Right lung (tissue), 5 donors: ENCODE measurements around the gene ZNF554. TPM values are rescaled to one million over a fixed set of nuclear protein-coding genes. Genes with fewer than 3 reads are reported as not detected.
"Not testable (repeated sequence)": the region's sequence is repeated elsewhere in the genome, so short reads cannot be mapped to it uniquely, and the experiment has no call there.

Source experiments
- DNase-seq, 2 donors: peaks; one replicate each; pipeline ENCODE4 v3.0.0-alpha.2; 2013
- polyA plus RNA-seq, 5 donors: library from polyadenylated mRNA; unstranded; fragments of 120-200 nt; gene quantifications; one replicate each; pipeline versions ENCODE4 v1.2.1 to v1.2.3, GENCODE V29; 2013; ENCODE audit warnings: inconsistent platforms in 1 of 5, low replicate concordance in 1 of 5; ENCODE audit not compliant: insufficient read length in 5 of 5, insufficient read depth in 1 of 5

ZNF554 gene
- polyA plus RNA-seq, 5 donors = 6.8 to 9.1 (median 8.6) TPM

GRCh38 chr19:2806736-2807378 lies 12.8 kb upstream of the ZNF554 start:
- DNase-seq = no peak

- DNase-seq = no peak
Measured at GRCh38 chr19:2807379-2808128, 12.1 kb upstream of the ZNF554 start.

GRCh38 chr19:2808129-2808941 lies 11.3 kb upstream of the ZNF554 start:
- DNase-seq = no peak

GRCh38 chr19:2809387-2810140 lies 10.1 kb upstream of the ZNF554 start:
- DNase-seq = no peak

- DNase-seq = no peak
Measured at GRCh38 chr19:2810141-2811091, 9.3 kb upstream of the ZNF554 start.

- no peak for DNase-seq
Measured at GRCh38 chr19:2811221-2811722, 8.4 kb upstream of the ZNF554 start.

- DNase-seq = no peak
Measured at GRCh38 chr19:2811735-2812413, 7.8 kb upstream of the ZNF554 start.

GRCh38 chr19:2812414-2813234 lies 7.0 kb upstream of the ZNF554 start:
- DNase-seq = no peak

- peak in 1 of 2 donors; percentile 4 for DNase-seq
Measured at GRCh38 chr19:2813235-2814160, 6.2 kb upstream of the ZNF554 start.

- DNase-seq = no peak
Measured at GRCh38 chr19:2814426-2814825, 5.2 kb upstream of the ZNF554 start.

- no peak for DNase-seq
Measured at GRCh38 chr19:2815191-2815614, 4.5 kb upstream of the ZNF554 start.

- DNase-seq = no peak
Measured at GRCh38 chr19:2815923-2816322, 3.7 kb upstream of the ZNF554 start.

GRCh38 chr19:2816641-2817040 lies 3.0 kb upstream of the ZNF554 start:
- no peak for DNase-seq

- DNase-seq = not testable (repeated sequence)
Measured at GRCh38 chr19:2817237-2817829, 2.3 kb upstream of the ZNF554 start.

GRCh38 chr19:2820112-2820702 lies 539 bp downstream of the ZNF554 start:
- DNase-seq = no peak

- DNase-seq = no peak
Measured at GRCh38 chr19:2822846-2823245, 3.2 kb downstream of the ZNF554 start.

- no peak for DNase-seq
Measured at GRCh38 chr19:2823646-2824045, 4.0 kb downstream of the ZNF554 start.
